ENCODE data around the gene DNAJC5. TPM values are rescaled to one million over a fixed set of nuclear protein-coding genes. Genes with fewer than 3 reads are reported as not detected.

The DNAJC5 gene
- total and polyA plus RNA-seq, 5 donors: 32.2 to 51.0 (median 49.5) TPM

DNA sequence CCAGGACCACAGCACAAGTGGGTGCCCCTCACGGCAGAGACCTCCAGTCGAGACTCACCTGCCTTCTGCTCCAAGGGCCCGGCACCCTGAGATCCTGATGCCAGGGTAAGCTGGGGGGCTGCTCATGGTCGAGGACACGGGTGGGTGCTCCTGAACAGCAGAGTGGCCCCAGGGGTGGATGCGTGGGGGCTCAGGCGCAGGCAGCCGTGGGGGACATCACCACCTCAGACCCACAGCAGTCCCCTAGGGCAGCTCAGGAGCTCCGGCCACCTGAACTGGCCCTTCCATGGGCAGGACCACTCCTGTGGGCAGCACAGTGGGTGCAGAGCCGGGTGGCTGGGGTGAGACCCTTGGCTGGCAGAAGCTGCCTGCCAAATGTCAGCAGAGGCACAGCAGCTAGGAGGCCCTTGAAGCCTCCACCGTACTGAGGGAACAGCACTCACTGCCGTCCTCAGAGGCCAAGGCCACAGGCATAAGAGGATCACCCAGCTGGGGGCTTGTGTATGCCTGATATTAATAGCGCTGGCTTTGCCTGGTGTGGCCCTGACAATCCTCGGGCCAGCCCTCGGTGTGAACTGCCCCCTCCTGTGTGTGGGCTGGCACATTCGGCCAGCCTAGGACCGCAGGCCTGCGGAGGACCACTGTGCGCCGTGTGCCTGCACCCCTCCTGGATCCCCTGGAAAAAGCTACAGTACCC, 55.9 kb downstream of the DNAJC5 start:
- no peak overlapping the region for H3K4me3 ChIP-seq (ENCODE audit: low read length)
- H3K9me3 ChIP-seq (ENCODE audit: control insufficient read depth, low read length): no peaks in the 10 kb centered on the region
- H3K27me3 ChIP-seq (ENCODE audit: control insufficient read depth, insufficient read depth): no peaks in the 10 kb centered on the region
- H3K4me1 ChIP-seq (ENCODE audit: control insufficient read depth, insufficient read depth, low read length): peaks cover 17% of the 10 kb centered on the region
- intact Hi-C loops (cut with DNase I): no loop called here
- 59% methylated on average over 20 of the region's 20 CpGs for WGBS
- ATAC-seq: peak; percentile 4 to 15
- peak in 2 of 3 donors; percentile 75 to 77 for DNase-seq
- H3K27ac ChIP-seq (ENCODE audit: low read length): peak overlapping the region; percentile 90

DNA sequence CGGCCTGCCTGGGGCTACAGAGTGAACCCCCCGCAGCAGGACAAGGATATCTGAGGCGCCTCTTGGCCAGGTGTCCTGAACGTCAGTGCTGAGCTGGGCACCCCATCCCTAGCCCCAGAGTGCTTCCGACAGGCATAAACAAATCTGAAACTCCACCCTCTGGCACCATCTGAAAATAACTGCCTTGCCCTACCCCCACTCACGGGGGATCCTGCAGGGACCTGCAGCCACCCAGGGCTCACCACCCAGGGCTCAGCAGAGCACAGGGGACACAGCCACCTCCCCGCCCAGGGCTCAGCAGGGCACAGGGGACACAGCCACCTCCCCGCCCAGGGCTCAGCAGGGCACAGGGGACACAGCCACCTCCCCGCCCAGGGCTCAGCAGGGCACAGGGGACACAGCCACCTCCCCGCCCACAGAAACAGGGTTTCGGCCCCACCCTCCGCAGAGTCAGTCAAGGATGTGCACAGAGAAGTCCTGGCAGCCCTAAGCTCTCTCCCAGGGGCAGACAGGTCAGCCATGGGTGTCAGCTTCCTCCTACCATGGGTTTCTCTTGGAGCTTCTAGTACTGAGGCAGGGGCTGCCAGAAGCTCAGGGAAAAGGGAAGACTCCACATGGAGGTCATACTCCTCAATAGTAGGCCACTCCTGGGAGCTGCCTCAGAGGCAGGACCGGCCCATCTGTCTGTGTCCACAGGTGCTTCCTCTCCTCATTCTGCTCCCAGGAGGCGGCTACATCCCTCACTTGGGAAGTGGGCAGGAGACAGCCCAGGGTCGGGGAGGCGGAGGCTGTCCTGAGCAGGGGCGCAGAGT, 56.7 kb downstream of the DNAJC5 start:
- ATAC-seq: no peak
- DNase-seq: peak in 2 of 3 donors; percentile 57 to 68
- Histone ChIP-seq H3K4me3 (ENCODE audit: low read length) (no peak overlapping the region), H3K4me1 (ENCODE audit: control insufficient read depth, insufficient read depth, low read length) (peaks cover 17% of the 10 kb centered on the region), H3K27me3 (ENCODE audit: control insufficient read depth, insufficient read depth) (no peaks in the 10 kb centered on the region), H3K9me3 (ENCODE audit: control insufficient read depth, low read length) (no peaks in the 10 kb centered on the region), H3K27ac (ENCODE audit: low read length) (peak overlapping the region; percentile 90)
- WGBS: 58% methylated on average over 17 of the region's 17 CpGs
- intact Hi-C loops (cut with DNase I): no loop called here

DNA sequence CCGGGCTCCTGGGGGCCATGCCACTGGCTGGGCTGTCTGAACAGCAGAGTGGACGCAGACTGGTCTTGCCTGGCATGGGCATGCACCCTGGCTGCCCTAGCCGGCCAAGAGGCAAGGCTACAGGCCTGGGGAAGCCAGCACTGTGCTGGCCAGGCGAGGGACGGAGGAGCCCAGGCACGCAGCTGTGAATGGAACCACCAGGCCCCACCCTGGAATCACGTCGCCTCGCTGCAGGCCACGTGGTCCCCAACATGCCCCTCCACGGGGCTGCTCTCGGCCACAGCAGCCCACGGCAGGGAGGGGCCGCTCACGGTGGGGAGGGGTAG, 57.2 kb downstream of the DNAJC5 start:
- ATAC-seq: no peak

GRCh38 chr20:63952769-63953168, 57.8 kb downstream of the DNAJC5 start:
- no peaks in the 10 kb centered on the region for H3K9me3 ChIP-seq (ENCODE audit: control insufficient read depth, low read length)
- H3K4me3 ChIP-seq (ENCODE audit: low read length): no peak overlapping the region
- H3K4me1 ChIP-seq (ENCODE audit: control insufficient read depth, insufficient read depth, low read length): peaks cover 13% of the 10 kb centered on the region
- intact Hi-C loops (cut with DNase I): no loop called here
- no peak for ATAC-seq
- no peaks in the 10 kb centered on the region for H3K27me3 ChIP-seq (ENCODE audit: control insufficient read depth, insufficient read depth)
- H3K27ac ChIP-seq (ENCODE audit: low read length): peak overlapping the region; percentile 90
- 76% methylated on average over 14 of the region's 14 CpGs for WGBS
- peak in 1 of 3 donors; percentile 55 for DNase-seq

More for the DNA sequence above, 57.2 kb downstream of the DNAJC5 start:
- H3K9me3 ChIP-seq (ENCODE audit: control insufficient read depth, low read length): no peaks in the 10 kb centered on the region
- 57% methylated on average over 15 of the region's 15 CpGs for WGBS
- H3K4me1 ChIP-seq (ENCODE audit: control insufficient read depth, insufficient read depth, low read length): peaks cover 17% of the 10 kb centered on the region
- peak overlapping the region; percentile 90 for H3K27ac ChIP-seq (ENCODE audit: low read length)
- no peak overlapping the region for H3K4me3 ChIP-seq (ENCODE audit: low read length)
- intact Hi-C loops (cut with DNase I): no loop called here
- peak in 2 of 3 donors; percentile 61 to 69 for DNase-seq
- H3K27me3 ChIP-seq (ENCODE audit: control insufficient read depth, insufficient read depth): no peaks in the 10 kb centered on the region

- intact Hi-C loops (cut with DNase I): no loop called here
- no peak overlapping the region for H3K27ac ChIP-seq (ENCODE audit: low read length)
- WGBS: 55% methylated on average over 13 of the region's 13 CpGs
- peaks cover 13% of the 10 kb centered on the region for H3K4me1 ChIP-seq (ENCODE audit: control insufficient read depth, insufficient read depth, low read length)
- no peaks in the 10 kb centered on the region for H3K9me3 ChIP-seq (ENCODE audit: control insufficient read depth, low read length)
- no peak overlapping the region for H3K4me3 ChIP-seq (ENCODE audit: low read length)
- no peaks in the 10 kb centered on the region for H3K27me3 ChIP-seq (ENCODE audit: control insufficient read depth, insufficient read depth)
- ATAC-seq: no peak
- peak in 2 of 3 donors; percentile 52 to 63 for DNase-seq
These were observed 59.0 kb downstream of the DNAJC5 start for GRCh38 chr20:63953764-63954429.

- H3K4me1 ChIP-seq (ENCODE audit: control insufficient read depth, insufficient read depth, low read length): peaks cover 8% of the 10 kb centered on the region
- H3K9me3 ChIP-seq (ENCODE audit: control insufficient read depth, low read length): no peaks in the 10 kb centered on the region
- DNase-seq: peak; percentile 64 to 86 (median 82)
- intact Hi-C loops (cut with DNase I): loop anchor here in 1 of 4 donors (5.0 kb wide), 1 partner anchor 48 kb away; no protein-coding TSS in a partner anchor
- peak overlapping the region; percentile 71 for H3K4me3 ChIP-seq (ENCODE audit: low read length)
- WGBS: under 1% methylated on average over 31 of the region's 31 CpGs
- H3K27me3 ChIP-seq (ENCODE audit: control insufficient read depth, insufficient read depth): no peaks in the 10 kb centered on the region
- ATAC-seq: peak; percentile 9 to 34
- H3K27ac ChIP-seq (ENCODE audit: low read length): peak overlapping the region; percentile 85
These were observed 60.4 kb downstream of the DNAJC5 start for GRCh38 chr20:63955281-63955826.

DNA sequence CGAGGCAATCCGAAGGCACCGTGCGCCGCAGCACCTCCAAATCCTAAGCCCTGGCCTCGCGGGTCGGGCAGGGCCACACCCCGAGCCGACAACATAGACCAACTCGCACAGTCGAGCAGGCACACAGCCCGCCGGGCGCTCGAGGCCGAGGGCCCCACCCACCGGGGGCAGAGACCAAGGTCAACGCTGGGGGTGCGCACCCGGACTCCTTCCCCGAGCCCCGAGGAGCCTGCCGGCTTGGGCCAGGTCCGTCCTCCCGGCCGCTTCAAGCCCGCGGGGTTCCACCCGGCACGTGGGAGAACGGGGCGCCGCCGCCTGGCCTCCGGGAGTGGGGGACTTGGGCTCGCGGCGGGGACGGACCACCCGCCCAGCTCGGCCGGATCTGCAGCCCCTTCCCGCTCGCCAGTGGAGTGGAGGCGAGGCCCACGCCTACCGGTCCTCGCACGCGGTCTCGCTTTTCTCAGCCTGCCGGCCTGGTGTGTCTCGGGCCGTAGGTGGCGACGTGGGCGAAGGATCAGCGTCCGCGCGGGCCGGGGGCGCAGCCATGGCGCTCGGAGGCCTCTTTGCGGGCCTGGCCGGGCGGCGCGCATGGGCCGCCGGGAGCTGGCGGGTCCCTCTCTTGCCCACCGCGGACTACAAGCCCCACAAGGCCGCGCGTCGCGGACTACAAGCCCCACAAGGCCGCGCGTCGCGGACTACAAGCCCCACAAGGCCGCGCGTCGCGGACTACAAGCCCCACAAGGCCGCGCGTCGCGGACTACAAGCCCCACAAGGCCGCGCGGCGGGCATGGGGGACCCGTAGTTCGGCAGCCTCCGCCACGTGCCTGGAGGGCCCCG, 61.1 kb downstream of the DNAJC5 start, which contains the start of gene UCKL1:
Gene UCKL1 (minus strand): TSS at position 590 of the 837 bp plus-strand sequence. CDS start 44 bp downstream, at position 546.
- intact Hi-C loops (cut with DNase I): loop anchor here in 1 of 4 donors (5.0 kb wide), 1 partner anchor 49 kb away; no protein-coding TSS in a partner anchor
- Histone ChIP-seq H3K4me3 (ENCODE audit: low read length) (peak within 1 kb of the TSS; percentile 71), H3K27ac (ENCODE audit: low read length) (peak within 1 kb of the TSS; percentile 85), H3K9me3 (ENCODE audit: control insufficient read depth, low read length) (no peaks in the 10 kb centered on the region), H3K27me3 (ENCODE audit: control insufficient read depth, insufficient read depth) (no peaks in the 10 kb centered on the region), H3K4me1 (ENCODE audit: control insufficient read depth, insufficient read depth, low read length) (peaks cover 8% of the 10 kb centered on the region)
- WGBS: under 1% methylated on average over 105 of the region's 105 CpGs
- ATAC-seq: peak; percentile 88 to 89
- DNase-seq: peak; percentile 95 to 98 (median 97)

DNA sequence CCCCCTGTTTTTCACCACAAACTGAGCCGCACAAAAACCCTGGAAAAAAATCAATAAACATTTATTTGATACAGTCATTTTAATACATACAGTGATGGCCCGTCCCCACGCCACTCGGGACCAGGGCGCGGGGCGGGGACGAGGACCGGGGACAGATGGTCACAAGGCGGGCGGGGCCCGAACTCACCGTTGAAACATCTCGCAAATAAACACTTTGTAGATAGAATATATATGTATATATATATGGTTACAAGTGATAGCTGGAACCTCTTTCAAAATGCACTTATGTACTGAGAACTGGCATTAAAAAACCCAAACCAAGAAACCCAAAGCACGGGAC, 61.7 kb downstream of the DNAJC5 start:
- intact Hi-C loops (cut with DNase I): loop anchor here in 1 of 4 donors (5.0 kb wide), 1 partner anchor 49 kb away; no protein-coding TSS in a partner anchor
- Histone ChIP-seq H3K4me1 (ENCODE audit: control insufficient read depth, insufficient read depth, low read length) (peaks cover 8% of the 10 kb centered on the region), H3K4me3 (ENCODE audit: low read length) (peak overlapping the region; percentile 41), H3K27me3 (ENCODE audit: control insufficient read depth, insufficient read depth) (no peaks in the 10 kb centered on the region), H3K9me3 (ENCODE audit: control insufficient read depth, low read length) (no peaks in the 10 kb centered on the region), H3K27ac (ENCODE audit: low read length) (no peak overlapping the region)
- ATAC-seq (no peak), DNase-seq (no peak)
- WGBS: under 1% methylated on average over 15 of the region's 15 CpGs

DNA sequence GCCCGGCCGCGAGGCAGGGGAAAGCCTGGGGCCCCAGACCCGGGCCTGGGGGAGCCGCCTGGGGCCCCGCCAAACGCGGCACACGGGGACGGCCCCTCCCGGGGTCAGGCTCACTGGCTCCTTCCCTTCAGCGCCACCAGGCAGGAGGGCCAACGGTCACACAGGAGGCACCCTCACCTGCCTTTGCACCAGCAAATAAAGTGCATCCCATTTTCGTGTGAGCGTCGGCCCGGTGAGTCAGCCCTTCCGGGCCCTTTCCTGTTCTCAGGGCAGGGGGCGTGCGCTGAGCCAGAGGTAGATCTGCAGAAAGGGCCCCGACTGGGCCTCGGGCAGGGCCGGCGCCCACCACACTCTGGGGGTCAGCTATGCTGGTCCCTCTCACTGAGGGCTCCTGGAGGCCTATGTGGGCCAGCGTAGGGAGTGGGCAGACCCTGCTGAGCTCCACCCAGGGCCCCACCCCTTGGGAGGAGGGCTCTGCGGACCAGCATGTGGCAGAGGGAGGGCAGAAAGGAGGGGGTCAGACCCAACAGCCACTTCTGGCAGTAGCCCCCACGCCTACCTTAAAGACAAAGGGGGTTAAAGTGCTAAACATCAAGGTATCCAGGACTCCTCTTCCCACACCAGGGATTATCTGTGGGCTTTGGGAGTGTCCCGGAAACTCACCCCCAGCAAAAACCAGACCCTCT, 62.2 kb downstream of the DNAJC5 start:
- intact Hi-C loops (cut with DNase I): loop anchor here in 1 of 4 donors (5.0 kb wide), 1 partner anchor 50 kb away; no protein-coding TSS in a partner anchor
- H3K4me3 ChIP-seq (ENCODE audit: low read length): peak overlapping the region; percentile 41
- peaks cover 5% of the 10 kb centered on the region for H3K4me1 ChIP-seq (ENCODE audit: control insufficient read depth, insufficient read depth, low read length)
- H3K27me3 ChIP-seq (ENCODE audit: control insufficient read depth, insufficient read depth): no peaks in the 10 kb centered on the region
- DNase-seq (peak; percentile 80 to 92 (median 92)), ATAC-seq (peak; percentile 64 to 71)
- 3% methylated on average over 28 of the region's 28 CpGs for WGBS
- H3K27ac ChIP-seq (ENCODE audit: low read length): no peak overlapping the region
- H3K9me3 ChIP-seq (ENCODE audit: control insufficient read depth, low read length): no peaks in the 10 kb centered on the region

All from right cardiac atrium (tissue), 5 donors.